ENCODE results near the gene LIMK2. TPM values are rescaled to one million over a fixed set of nuclear protein-coding genes. Genes with fewer than 3 reads are reported as not detected.

LIMK2 gene
- total and polyA plus RNA-seq, 10 of the 15 experiments (the other 5 are each of a cell fraction or from before 2014, with no cell fraction given) = 2.9 to 40.4 (median 26.7) TPM

GRCh38 chr22:31230155-31230870 is 18.2 kb downstream of the LIMK2 start:
- Histone ChIP-seq H3K4me2 (ENCODE audit: control insufficient read depth, insufficient read depth) (peak overlapping the region; percentile 63; the same call in 1 of the 2 replicates), H3K27me3 (replicated peaks in 1 of 2; ENCODE audit: control insufficient read depth in 2 of 2, insufficient read depth in 2 of 2, low read length in 1 of 2) (no peaks in the 10 kb centered on the region), H3K79me2 (ENCODE audit: control insufficient read depth, insufficient read depth, low read length) (peaks cover 13% of the 10 kb centered on the region), H3K4me1 (ENCODE audit: control insufficient read depth, insufficient read depth, low read length) (peaks cover 24% of the 10 kb centered on the region), H2AFZ (ENCODE audit: control insufficient read depth, low read depth, low read length) (no peak overlapping the region; the same call in 1 of the 2 replicates), H3K9ac (ENCODE audit: control insufficient read depth, insufficient read depth, low read length) (no peak overlapping the region), H3K36me3 (ENCODE audit: control insufficient read depth in 2 of 2, insufficient read depth in 2 of 2, low read length in 1 of 2) (peaks cover 0 to 2% of the 10 kb centered on the region in 2 experiments; a peak in 2 of 4 replicates), H3K27ac (ENCODE audit: control insufficient read depth, insufficient read depth) (peak overlapping the region; percentile 49), H3K9me3 (replicated peaks; ENCODE audit: control insufficient read depth, insufficient read depth, low read length) (no peaks in the 10 kb centered on the region), H4K20me1 (ENCODE audit: control insufficient read depth, insufficient read depth) (no peaks in the 10 kb centered on the region), H3K4me3 (no peak overlapping the region)
- in situ Hi-C loops (cut with MboI) (no loop called here), intact Hi-C loops (cut with micrococcal nuclease; ENCODE audit: unreplicated experiment) (loop anchor here (2.0 to 10.0 kb wide), 4 partner anchors 18 to 286 kb away; partner anchors contain the start of genes LIMK2 and RNF185)
- ChIA-PET CTCF (interaction anchor here (0.6 to 13.8 kb wide), 27 partner anchors 8 to 596 kb away, joined by 3 to 244 read pairs (median 3); partner anchors contain the start of genes LIMK2, RNF185 and SELENOM), SMC1A (ENCODE audit: uncharacterized antibody, unreplicated experiment) (interaction anchor here (0.5 to 14.1 kb wide), 19 partner anchors 15 to 236 kb away, joined by 3 to 260 read pairs (median 4); partner anchors contain the start of genes LIMK2 and PIK3IP1), RAD21 (ENCODE audit: unreplicated experiment) (interaction anchor here (0.6 to 6.7 kb wide), 15 partner anchors 8 to 308 kb away, joined by 3 to 100 read pairs (median 3); partner anchors contain the start of gene LIMK2), POLR2A (interaction anchor here (0.6 to 3.9 kb wide), 6 partner anchors 9 to 182 kb away, joined by 3 to 21 read pairs (median 4); partner anchors contain the start of gene LIMK2)
- 2% methylated on average over 6 of the region's 6 CpGs for WGBS (ENCODE audit: insufficient coverage, insufficient replicate concordance, low lambda C conversion rate, missing lambda C conversion rate)
- DNase-seq (ENCODE audit: low read depth, low spot score) (peak; percentile 57), FAIRE-seq (no peak), ATAC-seq (peak; percentile 83)
- BruUV-seq (replicated peaks) = TSS peak; percentile 11
- TF ChIP-seq HDGF (IDR thresholded peaks at IDR 0.05) (no peak), EP300 (IDR thresholded peaks at IDR 0.05; ENCODE audit: borderline replicate concordance in 1 of 2, control insufficient read depth in 1 of 2, low read depth in 2 of 2, low read length in 2 of 2) (peak in 1 of 2 experiments; percentile 10; a peak in 1 of 4 replicates), ZZZ3 (IDR thresholded peaks at IDR 0.05; ENCODE audit: control insufficient read depth, insufficient read length, low read depth) (no peak), MTA2 (IDR thresholded peaks at IDR 0.05; ENCODE audit: low read depth) (no peak), ATF7 (IDR thresholded peaks at IDR 0.05; ENCODE audit: low read depth) (0 out of 2 replicates have a peak, but pooled peaks have one; percentile 13), MEF2A (IDR thresholded peaks at IDR 0.05; ENCODE audit: insufficient read depth, low read depth, low read length) (no peak), MYB (IDR thresholded peaks at IDR 0.05; ENCODE audit: borderline replicate concordance, low read depth, low read length) (no peak), GATAD2B (conservative IDR thresholded peaks at IDR 0.05; ENCODE audit: low read depth) (no peak), NFYA (IDR thresholded peaks at IDR 0.05; ENCODE audit: borderline replicate concordance, low read depth, low read length) (no peak), NR2C1 (IDR thresholded peaks at IDR 0.05) (no peak), HCFC1 (IDR thresholded peaks at IDR 0.05; ENCODE audit: low read length) (no peak), PML (IDR thresholded peaks at IDR 0.05; ENCODE audit: low read length) (no peak), RAD21 (IDR thresholded peaks at IDR 0.05; ENCODE audit: insufficient read depth, low read depth, low read length) (no peak), MYC (IDR thresholded peaks at IDR 0.05; ENCODE audit: insufficient read depth, insufficient read length, insufficient replicate concordance, low read length, severe bottlenecking) (no peak), IRF3 (IDR thresholded peaks at IDR 0.05) (no peak), NFXL1 (IDR thresholded peaks at IDR 0.05; ENCODE audit: borderline replicate concordance) (no peak), POLR2A (IDR thresholded peaks at IDR 0.05; ENCODE audit: low read depth, low read length) (no peak)
- TF ChIP-seq, protein P1, sequence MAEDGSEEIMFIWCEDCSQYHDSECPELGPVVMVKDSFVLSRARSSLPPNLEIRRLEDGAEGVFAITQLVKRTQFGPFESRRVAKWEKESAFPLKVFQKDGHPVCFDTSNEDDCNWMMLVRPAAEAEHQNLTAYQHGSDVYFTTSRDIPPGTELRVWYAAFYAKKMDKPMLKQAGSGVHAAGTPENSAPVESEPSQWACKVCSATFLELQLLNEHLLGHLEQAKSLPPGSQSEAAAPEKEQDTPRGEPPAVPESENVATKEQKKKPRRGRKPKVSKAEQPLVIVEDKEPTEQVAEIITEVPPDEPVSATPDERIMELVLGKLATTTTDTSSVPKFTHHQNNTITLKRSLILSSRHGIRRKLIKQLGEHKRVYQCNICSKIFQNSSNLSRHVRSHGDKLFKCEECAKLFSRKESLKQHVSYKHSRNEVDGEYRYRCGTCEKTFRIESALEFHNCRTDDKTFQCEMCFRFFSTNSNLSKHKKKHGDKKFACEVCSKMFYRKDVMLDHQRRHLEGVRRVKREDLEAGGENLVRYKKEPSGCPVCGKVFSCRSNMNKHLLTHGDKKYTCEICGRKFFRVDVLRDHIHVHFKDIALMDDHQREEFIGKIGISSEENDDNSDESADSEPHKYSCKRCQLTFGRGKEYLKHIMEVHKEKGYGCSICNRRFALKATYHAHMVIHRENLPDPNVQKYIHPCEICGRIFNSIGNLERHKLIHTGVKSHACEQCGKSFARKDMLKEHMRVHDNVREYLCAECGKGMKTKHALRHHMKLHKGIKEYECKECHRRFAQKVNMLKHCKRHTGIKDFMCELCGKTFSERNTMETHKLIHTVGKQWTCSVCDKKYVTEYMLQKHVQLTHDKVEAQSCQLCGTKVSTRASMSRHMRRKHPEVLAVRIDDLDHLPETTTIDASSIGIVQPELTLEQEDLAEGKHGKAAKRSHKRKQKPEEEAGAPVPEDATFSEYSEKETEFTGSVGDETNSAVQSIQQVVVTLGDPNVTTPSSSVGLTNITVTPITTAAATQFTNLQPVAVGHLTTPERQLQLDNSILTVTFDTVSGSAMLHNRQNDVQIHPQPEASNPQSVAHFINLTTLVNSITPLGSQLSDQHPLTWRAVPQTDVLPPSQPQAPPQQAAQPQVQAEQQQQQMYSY (CRISPR knock-in tag; IDR thresholded peaks at IDR 0.05) = no peak
- TF ChIP-seq, protein P2, sequence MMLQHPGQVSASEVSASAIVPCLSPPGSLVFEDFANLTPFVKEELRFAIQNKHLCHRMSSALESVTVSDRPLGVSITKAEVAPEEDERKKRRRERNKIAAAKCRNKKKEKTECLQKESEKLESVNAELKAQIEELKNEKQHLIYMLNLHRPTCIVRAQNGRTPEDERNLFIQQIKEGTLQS (IDR thresholded peaks at IDR 0.05; ENCODE audit: borderline replicate concordance, extremely low read depth, low read depth, low read length) = no peak

Measured in GM12878 (cell line).